OCI-LY7 (cell line): Measurements from ENCODE around the gene CLUH. TPM values are rescaled to one million over a fixed set of nuclear protein-coding genes. Genes with fewer than 3 reads are reported as not detected.

Experiments used
- BruUV-seq: library from RNA; stranded (reverse); fragments of 400-500 nt; replicated peaks from 2 replicates; lab custom pipeline; 2021; lab: Mats Ljungman, UMichigan
- CTCF ChIA-PET: fragments of 300-600 bp; sonication (Branson Sonifier 250); formaldehyde crosslinking; loops from one replicate; lab custom pipeline; 2022; ENCODE audit warnings: antibody characterized with exemption; ENCODE audit not compliant: unreplicated experiment; lab: Charles Lee
- POLR2A ChIA-PET: fragments of 300-600 bp; sonication (Branson Sonifier 250); formaldehyde crosslinking; loops from one replicate; lab custom pipeline; 2022; ENCODE audit warnings: antibody characterized with exemption; lab: Charles Lee
- DNase-seq: peaks from one replicate; pipeline ENCODE4 v3.0.0-alpha.2; 2015; ENCODE audit warnings: low spot score
- H2AFZ ChIP-seq: fragments of 200-600 bp; sonication (generic), shearing (Covaris generic); 2 replicates; pipeline ENCODE4 v1.6.1; 2014; ENCODE audit warnings: mild to moderate bottlenecking, antibody characterized with exemption, low read length, moderate library complexity
- H3K27ac ChIP-seq: fragments of 200-600 bp; sonication (generic); 2 replicates; pipeline ENCODE4 v1.5.1; 2014; ENCODE audit warnings: mixed run types, low read depth, mild to moderate bottlenecking, moderate library complexity, low read length, inconsistent platforms; ENCODE audit not compliant: poor library complexity, severe bottlenecking
- H3K36me3 ChIP-seq: fragments of 200-600 bp; sonication (generic); 2 replicates; pipeline ENCODE4 v1.6.1; 2014; ENCODE audit warnings: mild to moderate bottlenecking, antibody characterized with exemption, low read length, moderate library complexity, mixed read lengths; ENCODE audit not compliant: insufficient read depth
- H3K4me1 ChIP-seq: fragments of 200-600 bp; sonication (generic); 2 replicates; pipeline ENCODE4 v1.5.1; 2014; ENCODE audit warnings: mild to moderate bottlenecking, low read length; ENCODE audit not compliant: insufficient read depth, poor library complexity, severe bottlenecking
- H3K4me2 ChIP-seq: fragments of 200-600 bp; sonication (generic); 2 replicates; pipeline ENCODE4 v1.6.1; 2014; ENCODE audit warnings: mild to moderate bottlenecking, low read length
- H3K4me3 ChIP-seq: fragments of 200-600 bp; sonication (generic); 2 replicates; pipeline ENCODE4 v1.5.1; 2014; ENCODE audit warnings: mild to moderate bottlenecking, low read depth, low read length; ENCODE audit not compliant: poor library complexity, severe bottlenecking
- H3K79me2 ChIP-seq: fragments of 200-600 bp; sonication (generic); 2 replicates; pipeline ENCODE4 v1.6.1; 2016; ENCODE audit warnings: low read depth, mild to moderate bottlenecking, low read length, moderate library complexity, mixed read lengths; ENCODE audit not compliant: insufficient read depth
- H3K9me2 ChIP-seq: fragments of 200-600 bp; sonication (generic); 2 replicates; pipeline ENCODE4 v1.6.1; 2016; ENCODE audit warnings: mild to moderate bottlenecking, low read length, mixed read lengths; ENCODE audit not compliant: insufficient read depth
- H3K9me3 ChIP-seq: fragments of 200-600 bp; sonication (generic); 2 replicates; pipeline ENCODE4 v1.6.1; 2014; ENCODE audit warnings: mild to moderate bottlenecking, mixed run types, low read length, mixed read lengths
- H4K20me1 ChIP-seq: fragments of 200-600 bp; sonication (generic); 2 replicates; pipeline ENCODE4 v1.6.1; 2014; ENCODE audit warnings: mild to moderate bottlenecking, antibody characterized with exemption, low read length, moderate library complexity, mixed read lengths; ENCODE audit not compliant: insufficient read depth
- CTCF ChIP-seq: fragments of 200-600 bp; sonication (generic); conservative IDR thresholded peaks from 2 replicates; pipeline ENCODE4 v1.5.1; 2014; ENCODE audit warnings: mild to moderate bottlenecking, antibody characterized with exemption, low read length, moderate library complexity, mixed read lengths
- EZH2phosphoT487 ChIP-seq: fragments of 200-600 bp; sonication (generic); IDR thresholded peaks from 2 replicates; pipeline ENCODE4 v1.6.1; 2018; ENCODE audit warnings: low read depth, borderline replicate concordance, mild to moderate bottlenecking, mixed run types, antibody characterized with exemption, low read length, moderate library complexity, mixed read lengths
- intact Hi-C: fragments of 100-400 bp; cut with micrococcal nuclease; formaldehyde crosslinking; loops from one replicate; pipeline ENCODE4 v1.10.0; 2022; ENCODE audit not compliant: unreplicated experiment
- total RNA-seq, 2 experiments: library from RNA; depleted of rRNA in 1 of 2; stranded (reverse); fragments of >200 nt in 1 of 2; shearing (Covaris generic) in 1 of 2; gene quantifications; 2 replicates each; pipeline ENCODE4 v1.2.3, GENCODE V29; 2014 to 2022

Gene CLUH
- total RNA-seq, 2 experiments from 2014 or later = 96.3 to 132 TPM

- H3K36me3 ChIP-seq = peaks cover 86% of the 10 kb centered on the region
- no peak overlapping the region for H3K27ac ChIP-seq
Observed at GRCh38 chr17:2704031-2704889, 7.3 kb downstream of the CLUH start.

GRCh38 chr17:2703606-2704005, 8.0 kb downstream of the CLUH start:
- ChIA-PET CTCF (no interaction called here), POLR2A (no interaction called here)
- no peak overlapping the region for H3K27ac ChIP-seq
- DNase-seq = no peak
- H3K4me2 ChIP-seq = no peak overlapping the region
- peaks cover 39% of the 10 kb centered on the region for H3K79me2 ChIP-seq
- H2AFZ ChIP-seq = no peak overlapping the region
- H3K36me3 ChIP-seq = peaks cover 93% of the 10 kb centered on the region
- H3K9me3 ChIP-seq = no peaks in the 10 kb centered on the region
- no peak for TF ChIP-seq CTCF
- TF ChIP-seq EZH2phosphoT487 = no peak
- H3K4me3 ChIP-seq = no peak overlapping the region
- intact Hi-C loops = no loop called here
- peaks cover 9% of the 10 kb centered on the region for H4K20me1 ChIP-seq
- no peaks in the 10 kb centered on the region for H3K9me2 ChIP-seq
- H3K4me1 ChIP-seq = peaks cover 9% of the 10 kb centered on the region
- BruUV-seq = no TSS peak

More at GRCh38 chr17:2704031-2704889, 7.3 kb downstream of the CLUH start:
- CTCF ChIA-PET = no interaction called here
- Histone ChIP-seq H3K4me3 (no peak overlapping the region), H3K9me3 (no peaks in the 10 kb centered on the region), H3K4me2 (no peak overlapping the region), H2AFZ (no peak overlapping the region), H3K79me2 (peaks cover 45% of the 10 kb centered on the region), H4K20me1 (peaks cover 9% of the 10 kb centered on the region), H3K9me2 (no peaks in the 10 kb centered on the region), H3K4me1 (peaks cover 15% of the 10 kb centered on the region)
- intact Hi-C loops = no loop called here
- POLR2A ChIA-PET = no interaction called here
- no TSS peak for BruUV-seq
- DNase-seq = no peak
- TF ChIP-seq EZH2phosphoT487 (no peak), CTCF (no peak)

- no peaks in the 10 kb centered on the region for H3K9me3 ChIP-seq
- ChIA-PET CTCF (no interaction called here), POLR2A (no interaction called here)
- DNase-seq = no peak
- no peak overlapping the region for H2AFZ ChIP-seq
- no peak for TF ChIP-seq EZH2phosphoT487
- TF ChIP-seq CTCF = no peak
- H3K9me2 ChIP-seq = no peaks in the 10 kb centered on the region
- H3K27ac ChIP-seq = no peak overlapping the region
- intact Hi-C loops = no loop called here
- no TSS peak for BruUV-seq
- no peak overlapping the region for H3K4me3 ChIP-seq
- H3K4me1 ChIP-seq = peaks cover 5% of the 10 kb centered on the region
- H4K20me1 ChIP-seq = peaks cover 7% of the 10 kb centered on the region
- H3K79me2 ChIP-seq = peaks cover 34% of the 10 kb centered on the region
- no peak overlapping the region for H3K4me2 ChIP-seq
- peaks cover 94% of the 10 kb centered on the region for H3K36me3 ChIP-seq
Observed at GRCh38 chr17:2703181-2703580, 8.4 kb downstream of the CLUH start.
